ENCODE results near the gene PPP2R2B. TPM values are rescaled to one million over a fixed set of nuclear protein-coding genes. Genes with fewer than 3 reads are reported as not detected.

Gene PPP2R2B
- total RNA-seq, 6 experiments from 2014 or later: 0.15 to 0.77 (median 0.27) TPM

DNA sequence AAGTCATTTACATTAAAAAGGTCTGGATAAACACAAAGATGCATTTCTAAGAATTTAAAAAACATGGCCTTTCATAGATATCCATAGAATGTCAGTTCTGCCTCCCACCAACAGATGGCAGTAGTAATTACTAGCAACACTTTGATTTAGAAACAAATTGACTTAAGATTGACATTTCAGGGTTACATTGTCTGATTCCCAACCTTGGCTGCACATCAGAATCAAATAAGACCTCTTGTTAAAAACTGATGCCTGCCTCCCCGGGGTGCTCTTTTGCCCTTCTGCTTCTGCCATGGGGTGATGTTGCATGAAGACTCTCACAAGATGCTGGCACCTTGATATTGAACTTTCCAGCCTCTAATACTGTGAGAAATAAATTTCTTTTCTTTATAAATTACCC is 216.3 kb downstream of the PPP2R2B start:
- DNase-seq (no peak), ATAC-seq (peak in 1 of 4 donors; percentile 32)
- Histone ChIP-seq H3K27ac (no peak overlapping the region), H3K27me3 (no peaks in the 10 kb centered on the region), H3K4me3 (no peak overlapping the region), H3K9me3 (no peaks in the 10 kb centered on the region), H3K36me3 (no peaks in the 10 kb centered on the region), H3K4me1 (no peaks in the 10 kb centered on the region)
- TF ChIP-seq, protein P1, sequence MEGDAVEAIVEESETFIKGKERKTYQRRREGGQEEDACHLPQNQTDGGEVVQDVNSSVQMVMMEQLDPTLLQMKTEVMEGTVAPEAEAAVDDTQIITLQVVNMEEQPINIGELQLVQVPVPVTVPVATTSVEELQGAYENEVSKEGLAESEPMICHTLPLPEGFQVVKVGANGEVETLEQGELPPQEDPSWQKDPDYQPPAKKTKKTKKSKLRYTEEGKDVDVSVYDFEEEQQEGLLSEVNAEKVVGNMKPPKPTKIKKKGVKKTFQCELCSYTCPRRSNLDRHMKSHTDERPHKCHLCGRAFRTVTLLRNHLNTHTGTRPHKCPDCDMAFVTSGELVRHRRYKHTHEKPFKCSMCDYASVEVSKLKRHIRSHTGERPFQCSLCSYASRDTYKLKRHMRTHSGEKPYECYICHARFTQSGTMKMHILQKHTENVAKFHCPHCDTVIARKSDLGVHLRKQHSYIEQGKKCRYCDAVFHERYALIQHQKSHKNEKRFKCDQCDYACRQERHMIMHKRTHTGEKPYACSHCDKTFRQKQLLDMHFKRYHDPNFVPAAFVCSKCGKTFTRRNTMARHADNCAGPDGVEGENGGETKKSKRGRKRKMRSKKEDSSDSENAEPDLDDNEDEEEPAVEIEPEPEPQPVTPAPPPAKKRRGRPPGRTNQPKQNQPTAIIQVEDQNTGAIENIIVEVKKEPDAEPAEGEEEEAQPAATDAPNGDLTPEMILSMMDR (IDR thresholded peaks at IDR 0.05): peak; percentile 54 to 71 (median 64)
- no peak for TF ChIP-seq POLR2A (IDR thresholded peaks at IDR 0.05)
- 86% methylated on average over 1 of the region's 1 CpG for WGBS (ENCODE audit: insufficient coverage, low coverage, low lambda C conversion rate, missing lambda C conversion rate)
- intact Hi-C loops (cut with DNase I): loop anchor here in 1 of 2 donors (10.0 kb wide), 1 partner anchor 303 kb away; no protein-coding TSS in a partner anchor

DNA sequence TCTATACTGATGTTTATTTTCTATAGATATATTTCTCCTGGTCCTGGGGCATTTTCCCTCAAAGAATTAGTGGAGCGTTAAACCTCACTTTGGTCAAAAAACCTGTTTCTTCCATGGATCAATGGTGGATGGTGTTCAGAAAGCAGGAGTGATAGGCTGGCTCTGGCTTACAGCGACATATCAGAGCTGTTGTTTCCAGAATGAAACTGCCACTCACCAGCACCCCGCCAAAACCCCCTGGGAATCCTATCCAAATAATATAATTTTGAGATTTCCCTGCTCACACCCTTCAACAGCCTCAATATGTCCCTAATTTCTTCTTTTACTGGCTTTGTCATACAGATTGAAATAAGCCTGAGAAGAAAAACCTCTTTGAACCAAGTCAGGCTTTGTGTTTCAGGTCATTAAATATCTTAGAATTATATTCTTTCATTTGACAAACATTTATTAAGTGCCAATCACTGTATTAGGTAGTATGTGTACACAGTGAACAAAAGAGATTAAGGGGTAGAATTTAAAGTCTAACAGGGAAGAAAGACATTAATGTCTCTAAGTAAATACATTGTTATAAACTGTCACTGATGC is 218.1 kb downstream of the PPP2R2B start:
- Histone ChIP-seq H3K4me3 (no peak overlapping the region), H3K4me1 (no peaks in the 10 kb centered on the region), H3K9me3 (no peaks in the 10 kb centered on the region), H3K27ac (no peak overlapping the region), H3K27me3 (no peaks in the 10 kb centered on the region), H3K36me3 (no peaks in the 10 kb centered on the region)
- TF ChIP-seq, protein P1 (IDR thresholded peaks at IDR 0.05): no peak
- no peak for TF ChIP-seq POLR2A (IDR thresholded peaks at IDR 0.05)
- intact Hi-C loops (cut with DNase I): loop anchor here in 1 of 2 donors (10.0 kb wide), 1 partner anchor 304 kb away; no protein-coding TSS in a partner anchor
- 80% methylated on average over 2 of the region's 3 CpGs for WGBS (ENCODE audit: insufficient coverage, low coverage, low lambda C conversion rate, missing lambda C conversion rate)
- DNase-seq: no peak
- ATAC-seq: no peak

DNA sequence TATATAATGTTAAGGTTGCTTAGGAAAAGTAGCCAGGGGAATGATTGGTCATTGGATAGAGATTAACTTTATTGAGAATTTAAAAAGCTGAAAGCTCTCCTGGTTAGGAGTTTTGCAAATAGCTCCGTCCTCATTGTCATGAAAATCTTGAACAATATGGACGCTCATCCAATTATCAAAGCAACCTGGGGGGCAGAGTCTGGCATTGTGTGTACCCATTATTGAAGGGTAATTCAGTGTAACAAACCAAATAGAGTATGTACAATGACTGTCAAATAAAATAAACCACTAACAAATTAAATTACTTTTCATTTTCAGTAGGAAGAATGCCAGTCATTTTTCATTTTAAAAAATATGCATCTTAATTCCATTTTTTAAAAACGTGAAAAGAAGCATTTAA is 218.6 kb downstream of the PPP2R2B start:
- no peak overlapping the region for H3K4me3 ChIP-seq
- DNase-seq (no peak), ATAC-seq (no peak)
- H3K4me1 ChIP-seq: no peaks in the 10 kb centered on the region
- H3K27me3 ChIP-seq: no peaks in the 10 kb centered on the region
- H3K36me3 ChIP-seq: no peaks in the 10 kb centered on the region
- intact Hi-C loops (cut with DNase I): loop anchor here in 1 of 2 donors (10.0 kb wide), 1 partner anchor 305 kb away; no protein-coding TSS in a partner anchor
- H3K9me3 ChIP-seq: no peaks in the 10 kb centered on the region
- H3K27ac ChIP-seq: no peak overlapping the region
- WGBS (ENCODE audit: insufficient coverage, low coverage, low lambda C conversion rate, missing lambda C conversion rate): 55% methylated on average over 3 of the region's 3 CpGs
- TF ChIP-seq POLR2A (IDR thresholded peaks at IDR 0.05): no peak
- TF ChIP-seq, protein P1 (IDR thresholded peaks at IDR 0.05): no peak

DNA sequence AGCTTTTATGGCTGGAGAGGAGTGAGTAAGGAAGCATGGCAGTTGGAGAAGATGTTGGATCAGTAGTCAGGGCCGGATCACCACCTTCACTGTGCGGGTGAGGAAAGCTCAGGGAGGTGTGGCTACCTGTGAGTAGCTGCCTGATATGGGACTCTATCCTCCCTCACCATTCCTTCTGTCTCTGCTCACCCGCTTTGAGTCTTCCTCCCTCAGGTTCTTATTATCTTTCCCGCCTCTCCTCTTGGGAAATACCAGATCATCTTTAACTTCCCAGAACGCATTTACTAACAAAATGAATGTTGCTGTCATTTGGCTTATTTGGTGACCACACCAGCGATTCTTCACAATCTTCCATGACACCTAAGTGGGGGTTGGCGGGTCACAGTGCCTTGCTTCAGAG is 221.9 kb downstream of the PPP2R2B start:
- Histone ChIP-seq H3K27ac (no peak overlapping the region), H3K36me3 (no peaks in the 10 kb centered on the region), H3K4me1 (no peaks in the 10 kb centered on the region), H3K9me3 (no peaks in the 10 kb centered on the region), H3K4me3 (no peak overlapping the region), H3K27me3 (no peaks in the 10 kb centered on the region)
- no peak for TF ChIP-seq POLR2A (IDR thresholded peaks at IDR 0.05)
- TF ChIP-seq, protein P1 (IDR thresholded peaks at IDR 0.05): no peak
- 75% methylated on average over 5 of the region's 7 CpGs for WGBS (ENCODE audit: insufficient coverage, low coverage, low lambda C conversion rate, missing lambda C conversion rate)
- ATAC-seq (no peak), DNase-seq (no peak)
- intact Hi-C loops (cut with DNase I): no loop called here
